HG03064 (cell line): Measurements from ENCODE around the gene GPATCH2L.

ENCODE experiments used
- ATAC-seq: cut with Tn5 transposase; IDR thresholded peaks from one replicate; pipeline ENCODE4 v1.9.1; 2021; ENCODE audit warnings: low read depth; ENCODE audit not compliant: unreplicated experiment

Gene GPATCH2L

DNA sequence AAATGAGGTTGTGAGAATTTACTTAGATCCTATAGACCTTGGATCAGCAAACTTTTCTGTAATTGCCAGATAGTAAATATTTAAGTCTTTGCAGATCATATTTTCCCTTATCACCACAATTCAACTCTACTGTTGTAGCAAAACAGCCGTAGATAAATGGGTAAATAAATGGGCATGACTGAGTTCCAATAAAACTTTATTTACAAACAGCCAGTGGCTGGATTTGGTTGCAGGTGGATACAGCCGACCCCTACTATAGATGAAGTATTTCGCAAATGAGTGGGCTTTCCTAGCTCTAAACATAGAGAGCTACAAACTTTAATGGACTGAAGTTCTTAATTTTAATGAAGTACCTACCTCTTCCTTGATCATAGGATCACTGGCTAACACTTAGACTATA is 100.7 kb downstream of the GPATCH2L start:
- no peak for ATAC-seq

- no peak for ATAC-seq
Observed at GRCh38 chr14:76253111-76253510, 101.4 kb downstream of the GPATCH2L start.

DNA sequence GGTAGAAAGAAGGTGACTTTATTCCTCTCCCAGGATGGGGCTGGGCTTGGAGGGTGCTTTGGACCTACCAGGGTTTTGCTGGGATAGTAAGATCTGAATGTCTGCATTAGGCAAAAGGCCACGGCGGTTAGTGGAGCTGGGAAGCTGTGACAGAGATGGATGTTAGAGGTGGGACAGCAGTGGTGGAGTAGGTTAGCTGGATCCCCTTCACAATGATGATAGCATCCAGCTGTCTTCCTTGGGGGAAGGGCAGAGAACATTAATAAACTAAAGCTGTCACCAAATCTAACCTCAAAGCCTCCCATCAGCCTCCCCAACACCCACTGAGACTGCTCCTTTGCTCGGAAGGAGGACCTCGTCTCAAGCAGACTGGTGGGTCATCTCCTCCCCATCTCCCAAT is 104.8 kb downstream of the GPATCH2L start:
- no peak for ATAC-seq

GRCh38 chr14:76257111-76257803 is 105.5 kb downstream of the GPATCH2L start:
- no peak for ATAC-seq

- no peak for ATAC-seq
Observed at GRCh38 chr14:76257842-76258397, 106.2 kb downstream of the GPATCH2L start.

DNA sequence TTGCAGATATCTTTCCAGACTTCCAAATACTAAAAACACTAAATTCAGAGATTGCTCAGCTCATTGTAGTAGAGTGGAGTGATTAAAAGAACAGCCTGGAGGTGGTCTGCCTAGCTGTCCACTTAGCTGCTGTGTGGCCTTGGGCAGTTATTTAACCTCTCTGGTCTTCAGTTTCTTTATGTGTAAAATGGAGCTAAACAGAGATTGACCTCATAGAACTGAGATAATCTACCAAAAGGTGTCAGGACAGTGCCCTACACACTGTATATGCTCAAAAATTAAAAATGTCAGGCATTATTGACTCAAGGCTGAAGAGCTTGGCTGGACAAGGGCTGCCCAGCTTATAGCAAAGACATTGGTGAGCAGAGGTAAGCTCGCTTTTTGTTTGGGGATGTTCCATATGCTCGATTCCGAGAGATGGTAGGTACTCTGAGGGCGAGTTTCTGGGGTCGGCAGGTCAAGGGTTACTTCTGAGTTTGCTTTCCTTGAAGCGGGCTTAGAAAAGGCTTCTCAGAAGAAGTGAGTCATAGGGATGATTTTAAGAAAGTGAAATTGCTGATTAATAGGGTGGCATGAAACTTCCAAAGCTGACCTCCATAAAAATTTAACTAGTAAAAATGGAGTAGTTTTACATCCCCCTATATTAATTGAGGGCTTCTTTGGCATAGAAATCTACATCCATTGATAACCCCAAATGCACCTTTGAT is 107.5 kb downstream of the GPATCH2L start:
- no peak for ATAC-seq

DNA sequence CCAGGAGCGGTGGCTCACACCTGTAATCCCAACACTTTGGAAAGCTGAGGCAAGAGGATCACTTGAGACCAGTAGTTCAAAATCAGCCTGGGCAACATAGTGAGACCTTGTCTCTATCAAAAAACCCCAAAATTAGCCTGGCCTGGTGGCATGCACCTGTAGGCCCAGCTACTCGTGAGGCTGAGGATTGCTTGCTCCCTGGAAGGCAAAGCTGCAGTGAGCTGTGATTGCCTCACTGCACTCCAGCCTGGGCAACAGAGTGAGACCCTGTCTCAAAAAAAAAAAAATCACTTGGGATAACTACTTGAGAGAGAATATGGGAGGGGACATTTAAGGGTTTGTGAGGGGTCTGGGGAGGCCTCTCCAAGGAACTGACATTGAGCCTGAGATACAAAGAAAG is 109.0 kb downstream of the GPATCH2L start:
- no peak for ATAC-seq

GRCh38 chr14:76261371-76261811 is 109.7 kb downstream of the GPATCH2L start:
- no peak for ATAC-seq

- ATAC-seq: no peak
Observed at GRCh38 chr14:76262641-76263040, 110.9 kb downstream of the GPATCH2L start.
